ENCODE data around the gene MINK1. TPM values are rescaled to one million over a fixed set of nuclear protein-coding genes. Genes with fewer than 3 reads are reported as not detected.
A peak's percentile ranks its signal among the peaks of the same experiment; 100 is the strongest.

The MINK1 gene
- total and polyA plus RNA-seq, 2 donors (not counting 1 experiment from before 2014, with no cell fraction given) = 109 to 160 TPM

DNA sequence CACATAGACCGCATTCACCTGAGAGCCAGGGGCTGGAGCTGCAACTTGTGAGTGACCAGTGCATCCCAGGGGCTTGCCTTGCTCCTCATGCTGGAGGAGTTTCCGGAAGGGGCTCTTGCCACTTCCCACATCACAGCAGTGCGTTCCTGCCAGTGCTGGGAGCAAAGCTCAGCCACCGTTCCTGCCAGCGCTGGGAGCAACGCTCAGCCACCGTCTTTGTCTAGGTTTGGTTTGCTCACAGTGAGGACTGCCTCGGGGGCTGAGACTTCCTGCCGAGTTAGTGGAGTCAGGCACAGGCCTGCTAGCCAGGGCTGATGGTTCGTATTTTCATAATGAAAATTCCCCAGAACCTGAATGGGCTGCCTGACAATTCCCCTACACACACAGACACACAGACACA is 75.2 kb downstream of the MINK1 start:
- WGBS (ENCODE audit: insufficient coverage) = 79% methylated on average over 10 of the region's 10 CpGs
- Histone ChIP-seq H3K27ac (ENCODE audit: low read length in 2 of 2) (no peak overlapping the region), H3K4me1 (ENCODE audit: control insufficient read depth in 2 of 2, insufficient read depth in 2 of 2, low read length in 2 of 2) (peaks cover 6 to 15% of the 10 kb centered on the region in 2 donors), H3K27me3 (replicated peaks in 1 of 4; ENCODE audit: control extremely low read depth in 1 of 4, control insufficient read depth in 3 of 4, insufficient read depth in 4 of 4, low read length in 3 of 4) (peaks cover 0 to 11% (median 1%) of the 10 kb centered on the region in 4 experiments), H3K9ac (ENCODE audit: low read length) (no peak overlapping the region), H3K36me3 (replicated peaks in 1 of 2; ENCODE audit: control extremely low read depth in 1 of 2, control insufficient read depth in 1 of 2, extremely low read depth in 1 of 2, insufficient read depth in 2 of 2, low read length in 1 of 2) (no peaks in the 10 kb centered on the region), H3K4me2 (replicated peaks; ENCODE audit: low read depth, low read length, poor library complexity, severe bottlenecking) (no peak overlapping the region), H2AFZ (ENCODE audit: insufficient read depth, low read depth, low read length, poor library complexity, severe bottlenecking) (peak overlapping the region; percentile 78), H3K4me3 (ENCODE audit: control extremely low read depth in 1 of 5, extremely low read depth in 1 of 5, insufficient read depth in 1 of 5, low read depth in 2 of 5, low read length in 4 of 5) (no peak overlapping the region), H3K79me2 (ENCODE audit: control insufficient read depth, insufficient read depth, low read length) (no peaks in the 10 kb centered on the region), H4K20me1 (ENCODE audit: control insufficient read depth, insufficient read depth, low read length, poor library complexity, severe bottlenecking) (no peaks in the 10 kb centered on the region), H3K9me3 (ENCODE audit: control extremely low read depth in 1 of 3, control insufficient read depth in 2 of 3, insufficient read depth in 1 of 3, low read length in 2 of 3) (no peaks in the 10 kb centered on the region)
- DNase-seq (no peak), ATAC-seq (ENCODE audit: low read depth) (no peak)
- ChIA-PET POLR2A (interaction anchor here (1.0 to 2.1 kb wide), 4 partner anchors 32 to 78 kb away, joined by 3 to 8 read pairs (median 6); partner anchors contain the start of genes CAMTA2, RNF167 and SLC25A11), CTCF (interaction anchor here (0.9 to 2.9 kb wide), 23 partner anchors 9 to 343 kb away, joined by 3 to 39 read pairs (median 5); partner anchors contain the start of genes C17orf107, CAMTA2, ENO3 and RNF167)
- Mint-ChIP-seq H3K4me3 (no peak overlapping the region), H3K9me3 (ENCODE audit: insufficient read depth) (no peaks in the 10 kb centered on the region), H3K4me1 (peaks cover 4% of the 10 kb centered on the region), H3K27ac (no peak overlapping the region), H3K27me3 (peaks cover 12% of the 10 kb centered on the region)
- no peak for TF ChIP-seq EZH2 (IDR thresholded peaks at IDR 0.05; ENCODE audit: borderline replicate concordance, insufficient read depth, low read depth, low read length, poor library complexity, severe bottlenecking)
- TF ChIP-seq, protein P1, sequence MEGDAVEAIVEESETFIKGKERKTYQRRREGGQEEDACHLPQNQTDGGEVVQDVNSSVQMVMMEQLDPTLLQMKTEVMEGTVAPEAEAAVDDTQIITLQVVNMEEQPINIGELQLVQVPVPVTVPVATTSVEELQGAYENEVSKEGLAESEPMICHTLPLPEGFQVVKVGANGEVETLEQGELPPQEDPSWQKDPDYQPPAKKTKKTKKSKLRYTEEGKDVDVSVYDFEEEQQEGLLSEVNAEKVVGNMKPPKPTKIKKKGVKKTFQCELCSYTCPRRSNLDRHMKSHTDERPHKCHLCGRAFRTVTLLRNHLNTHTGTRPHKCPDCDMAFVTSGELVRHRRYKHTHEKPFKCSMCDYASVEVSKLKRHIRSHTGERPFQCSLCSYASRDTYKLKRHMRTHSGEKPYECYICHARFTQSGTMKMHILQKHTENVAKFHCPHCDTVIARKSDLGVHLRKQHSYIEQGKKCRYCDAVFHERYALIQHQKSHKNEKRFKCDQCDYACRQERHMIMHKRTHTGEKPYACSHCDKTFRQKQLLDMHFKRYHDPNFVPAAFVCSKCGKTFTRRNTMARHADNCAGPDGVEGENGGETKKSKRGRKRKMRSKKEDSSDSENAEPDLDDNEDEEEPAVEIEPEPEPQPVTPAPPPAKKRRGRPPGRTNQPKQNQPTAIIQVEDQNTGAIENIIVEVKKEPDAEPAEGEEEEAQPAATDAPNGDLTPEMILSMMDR (IDR thresholded peaks at IDR 0.05) = no peak
- intact Hi-C loops (cut with micrococcal nuclease) = loop anchor here (2.0 kb wide), 1 partner anchor 30 kb away; no protein-coding TSS in a partner anchor
